ENCODE data around the gene CDIP1. TPM values are rescaled to one million over a fixed set of nuclear protein-coding genes. Genes with fewer than 3 reads are reported as not detected.

Gene CDIP1
- total RNA-seq, 1 experiment from 2014 or later, result 6.2 TPM

DNA sequence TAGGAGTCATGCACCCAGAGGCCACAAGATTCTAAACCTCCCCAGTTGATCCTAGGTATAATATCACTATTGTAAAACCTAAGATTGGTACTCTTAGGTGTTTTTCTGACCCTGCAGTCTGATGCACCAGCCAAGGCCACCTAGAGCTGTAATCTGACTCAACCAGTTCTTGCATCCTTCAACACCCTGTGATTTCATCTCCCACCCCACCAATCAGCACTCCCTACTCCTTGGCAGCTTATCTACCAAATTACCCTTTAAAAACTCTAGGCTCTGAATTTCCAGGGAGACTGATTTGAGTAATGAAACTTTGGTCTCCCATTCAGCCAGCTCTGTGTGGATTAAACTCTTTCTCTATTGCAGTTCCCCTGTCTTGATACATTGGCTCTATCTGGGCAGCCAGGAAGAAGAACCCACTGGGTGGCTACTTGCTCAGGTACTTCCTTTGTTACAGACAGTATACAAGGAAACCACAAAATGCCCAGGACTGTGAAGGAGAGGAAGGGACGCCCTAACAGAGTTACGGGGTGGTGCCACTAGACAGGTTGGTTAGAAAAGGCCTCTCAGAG lies 1.2 kb upstream of the CDIP1 start:
- TF ChIP-seq, protein P1, sequence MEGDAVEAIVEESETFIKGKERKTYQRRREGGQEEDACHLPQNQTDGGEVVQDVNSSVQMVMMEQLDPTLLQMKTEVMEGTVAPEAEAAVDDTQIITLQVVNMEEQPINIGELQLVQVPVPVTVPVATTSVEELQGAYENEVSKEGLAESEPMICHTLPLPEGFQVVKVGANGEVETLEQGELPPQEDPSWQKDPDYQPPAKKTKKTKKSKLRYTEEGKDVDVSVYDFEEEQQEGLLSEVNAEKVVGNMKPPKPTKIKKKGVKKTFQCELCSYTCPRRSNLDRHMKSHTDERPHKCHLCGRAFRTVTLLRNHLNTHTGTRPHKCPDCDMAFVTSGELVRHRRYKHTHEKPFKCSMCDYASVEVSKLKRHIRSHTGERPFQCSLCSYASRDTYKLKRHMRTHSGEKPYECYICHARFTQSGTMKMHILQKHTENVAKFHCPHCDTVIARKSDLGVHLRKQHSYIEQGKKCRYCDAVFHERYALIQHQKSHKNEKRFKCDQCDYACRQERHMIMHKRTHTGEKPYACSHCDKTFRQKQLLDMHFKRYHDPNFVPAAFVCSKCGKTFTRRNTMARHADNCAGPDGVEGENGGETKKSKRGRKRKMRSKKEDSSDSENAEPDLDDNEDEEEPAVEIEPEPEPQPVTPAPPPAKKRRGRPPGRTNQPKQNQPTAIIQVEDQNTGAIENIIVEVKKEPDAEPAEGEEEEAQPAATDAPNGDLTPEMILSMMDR (IDR thresholded peaks at IDR 0.05; ENCODE audit: unreplicated experiment), result no peak
- no peaks in the 10 kb centered on the region for H3K4me1 Mint-ChIP-seq (ENCODE audit: low read depth, unreplicated experiment)
- CTCF ChIA-PET, result no interaction called here
- peak overlapping the region; percentile 55 for H3K27ac Mint-ChIP-seq (ENCODE audit: unreplicated experiment)
- DNase-seq, result no peak
- intact Hi-C loops (cut with micrococcal nuclease; ENCODE audit: unreplicated experiment), result no loop called here
- H3K27me3 Mint-ChIP-seq (ENCODE audit: unreplicated experiment), result peaks cover 67% of the 10 kb centered on the region
- H3K9me3 Mint-ChIP-seq (ENCODE audit: low read depth, unreplicated experiment), result peaks cover 4% of the 10 kb centered on the region
- peaks cover 22% of the 10 kb centered on the region for H3K36me3 Mint-ChIP-seq (ENCODE audit: insufficient read depth, unreplicated experiment)
- no TSS peak for BruUV-seq (replicated peaks)
- H3K4me3 Mint-ChIP-seq (ENCODE audit: low read depth, unreplicated experiment), result no peak overlapping the region

DNA sequence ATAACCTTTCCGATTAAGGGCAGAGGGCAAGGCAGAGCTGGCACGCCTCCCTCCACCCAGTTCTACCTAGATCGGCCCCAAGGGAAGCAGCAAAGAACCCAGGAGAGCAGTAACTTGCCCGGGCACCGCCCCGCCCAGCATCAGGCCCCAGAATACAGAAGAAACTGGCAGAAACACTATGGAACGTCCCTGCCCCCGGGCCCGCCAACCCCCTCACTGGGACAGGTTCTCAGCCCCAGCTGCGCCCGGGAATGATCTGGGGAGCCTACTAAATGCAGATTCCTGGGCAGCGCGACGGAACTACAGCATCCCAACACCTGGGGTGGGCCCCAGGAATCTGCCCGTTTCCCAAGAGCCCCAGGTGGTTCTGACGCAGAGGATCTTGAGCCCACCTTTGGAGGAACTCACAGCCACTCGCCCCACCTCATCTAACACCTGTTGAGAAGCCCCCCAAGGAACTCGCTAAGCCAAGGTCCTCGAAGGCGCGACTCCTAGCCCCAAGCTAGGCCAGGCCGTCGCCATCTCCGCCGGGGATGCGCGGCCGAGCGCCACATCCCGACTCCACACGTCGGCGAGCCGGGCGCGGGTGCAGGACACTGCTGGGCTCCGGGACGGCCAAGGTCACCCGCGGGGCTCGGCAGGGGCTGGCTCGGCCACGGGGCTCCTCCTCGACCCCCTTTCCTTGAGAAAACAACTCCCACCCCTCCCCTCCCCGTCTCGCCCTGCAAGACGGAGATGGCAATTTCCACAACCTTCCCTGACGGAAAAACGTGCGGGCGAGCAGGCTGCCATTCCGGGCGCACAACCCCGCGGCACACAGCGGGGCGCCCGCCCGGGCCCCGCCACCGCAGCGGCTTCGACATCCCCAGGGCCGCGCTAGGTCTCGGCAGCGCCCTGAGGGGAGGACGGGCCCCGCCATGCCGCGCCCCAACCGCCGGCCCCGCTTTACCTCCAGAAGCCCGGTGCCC lies 913 bp downstream of the CDIP1 start:
- TF ChIP-seq, protein P1 (IDR thresholded peaks at IDR 0.05; ENCODE audit: unreplicated experiment), result no peak
- Mint-ChIP-seq H3K27ac (ENCODE audit: unreplicated experiment) (no peak overlapping the region), H3K27me3 (ENCODE audit: unreplicated experiment) (peaks cover 48% of the 10 kb centered on the region), H3K36me3 (ENCODE audit: insufficient read depth, unreplicated experiment) (peaks cover 22% of the 10 kb centered on the region), H3K4me1 (ENCODE audit: low read depth, unreplicated experiment) (no peaks in the 10 kb centered on the region), H3K9me3 (ENCODE audit: low read depth, unreplicated experiment) (peaks cover 4% of the 10 kb centered on the region), H3K4me3 (ENCODE audit: low read depth, unreplicated experiment) (peak overlapping the region; percentile 65)
- BruUV-seq (replicated peaks), result no TSS peak
- DNase-seq, result no peak
- CTCF ChIA-PET, result interaction anchor here (0.7 to 1.6 kb wide), 3 partner anchors 11 to 1560 kb away, joined by 3 to 9 read pairs (median 4); no protein-coding TSS in a partner anchor
- intact Hi-C loops (cut with micrococcal nuclease; ENCODE audit: unreplicated experiment), result no loop called here

DNA sequence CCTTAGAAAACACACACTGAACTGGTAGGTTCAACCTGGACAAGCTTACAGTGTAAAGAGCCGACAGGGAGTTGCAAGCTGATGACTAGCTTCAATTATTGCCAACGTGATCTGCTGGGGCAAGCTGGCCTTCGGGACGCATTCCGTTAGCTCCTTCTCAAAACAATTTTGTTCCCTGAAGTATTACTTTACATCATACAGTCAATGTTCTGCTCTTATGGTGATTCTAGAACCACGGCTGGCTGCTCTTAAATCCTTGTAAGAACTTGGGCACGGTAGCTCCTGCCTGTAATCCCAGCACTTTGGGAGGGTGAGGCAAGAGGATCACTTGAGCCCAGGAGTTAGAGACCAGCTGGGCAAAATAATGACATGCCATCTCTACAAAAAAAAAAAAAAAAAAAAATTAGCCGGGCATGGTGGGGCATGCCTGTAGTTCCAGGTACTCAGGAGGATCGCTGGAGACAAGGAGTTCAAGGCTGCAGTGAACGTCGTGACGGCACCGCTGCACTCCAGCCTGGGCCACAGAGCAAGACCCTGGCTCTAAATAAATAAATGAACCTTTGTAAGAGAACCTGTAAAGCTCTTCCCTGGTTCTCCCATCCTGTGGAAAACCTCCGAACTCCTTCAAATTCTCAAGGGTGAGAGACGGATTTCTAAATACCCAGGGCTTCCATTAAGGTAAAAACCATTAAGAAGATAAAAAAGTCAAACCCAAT lies 2.0 kb downstream of the CDIP1 start:
- CTCF ChIA-PET, result interaction anchor here (0.7 kb wide), 1 partner anchor 12 kb away, joined by 4 read pairs; no protein-coding TSS in a partner anchor
- Mint-ChIP-seq H3K36me3 (ENCODE audit: insufficient read depth, unreplicated experiment) (peaks cover 22% of the 10 kb centered on the region), H3K27ac (ENCODE audit: unreplicated experiment) (no peak overlapping the region)

DNA sequence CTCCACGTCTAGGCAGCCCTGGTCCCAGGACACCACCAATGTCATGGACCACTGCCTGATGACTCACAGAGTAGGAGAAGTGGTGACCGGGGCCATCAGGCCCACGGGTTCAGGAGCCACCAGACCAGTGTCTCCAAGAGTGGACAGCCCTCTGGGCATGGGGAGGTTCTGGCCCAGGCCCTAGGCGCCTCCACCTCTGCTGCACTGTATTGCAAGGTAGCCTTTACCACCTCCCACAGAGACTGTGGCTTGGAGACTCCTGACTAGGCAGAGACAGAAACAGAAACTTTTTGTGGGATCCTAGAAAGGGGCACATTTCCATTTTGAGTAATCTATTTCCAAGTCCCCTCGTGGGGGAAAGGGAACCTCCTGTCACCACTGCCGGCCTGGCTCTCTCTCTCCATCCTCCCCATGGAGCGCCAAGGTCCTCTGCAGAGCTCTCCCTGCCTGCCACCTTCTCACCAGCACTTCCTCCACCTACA lies 2.9 kb downstream of the CDIP1 start:
- TF ChIP-seq, protein P1 (IDR thresholded peaks at IDR 0.05; ENCODE audit: unreplicated experiment), result no peak
- Mint-ChIP-seq H3K4me1 (ENCODE audit: low read depth, unreplicated experiment) (no peaks in the 10 kb centered on the region), H3K36me3 (ENCODE audit: insufficient read depth, unreplicated experiment) (peaks cover 22% of the 10 kb centered on the region), H3K27ac (ENCODE audit: unreplicated experiment) (no peak overlapping the region), H3K27me3 (ENCODE audit: unreplicated experiment) (peaks cover 35% of the 10 kb centered on the region), H3K9me3 (ENCODE audit: low read depth, unreplicated experiment) (peaks cover 4% of the 10 kb centered on the region), H3K4me3 (ENCODE audit: low read depth, unreplicated experiment) (no peak overlapping the region)
- CTCF ChIA-PET, result no interaction called here
- BruUV-seq (replicated peaks), result no TSS peak
- DNase-seq, result no peak
- intact Hi-C loops (cut with micrococcal nuclease; ENCODE audit: unreplicated experiment), result no loop called here

More for the DNA sequence above, 2.0 kb downstream of the CDIP1 start:
- H3K4me3 Mint-ChIP-seq (ENCODE audit: low read depth, unreplicated experiment), result peak overlapping the region; percentile 44
- intact Hi-C loops (cut with micrococcal nuclease; ENCODE audit: unreplicated experiment), result no loop called here
- no TSS peak for BruUV-seq (replicated peaks)
- TF ChIP-seq, protein P1 (IDR thresholded peaks at IDR 0.05; ENCODE audit: unreplicated experiment), result no peak
- peaks cover 4% of the 10 kb centered on the region for H3K9me3 Mint-ChIP-seq (ENCODE audit: low read depth, unreplicated experiment)
- no peak for DNase-seq
- peaks cover 41% of the 10 kb centered on the region for H3K27me3 Mint-ChIP-seq (ENCODE audit: unreplicated experiment)
- H3K4me1 Mint-ChIP-seq (ENCODE audit: low read depth, unreplicated experiment), result no peaks in the 10 kb centered on the region

Data from Calu3 (cell line).